Suprapubic skin (tissue), 4 donors: ENCODE results near the gene TSC22D1. TPM values are rescaled to one million over a fixed set of nuclear protein-coding genes. Genes with fewer than 3 reads are reported as not detected.

Experiments used
- DNase-seq, 2 donors: peaks; one replicate each; pipeline ENCODE4 v3.0.0-alpha.2; 2019; ENCODE audit warnings: low spot score in 2 of 2
- H3K27ac ChIP-seq: fragments of 200-600 bp; sonication (generic); one replicate; pipeline ENCODE4 v1.5.1; 2019
- H3K27me3 ChIP-seq: fragments of 200-600 bp; sonication (generic); one replicate; pipeline ENCODE4 v1.5.1; 2019
- H3K36me3 ChIP-seq: fragments of 200-600 bp; sonication (generic); one replicate; pipeline ENCODE4 v1.5.1; 2019
- H3K4me1 ChIP-seq: fragments of 200-600 bp; sonication (generic); one replicate; pipeline ENCODE4 v1.5.1; 2019
- H3K4me3 ChIP-seq: fragments of 200-600 bp; sonication (generic); one replicate; pipeline ENCODE4 v1.5.1; 2019; ENCODE audit warnings: mild to moderate bottlenecking
- H3K9me3 ChIP-seq: fragments of 200-600 bp; sonication (generic); one replicate; pipeline ENCODE4 v1.5.1; 2019
- EP300 ChIP-seq: sonication (generic); formaldehyde crosslinking; IDR thresholded peaks from one replicate; pipeline ENCODE4 v1.6.1; 2017; ENCODE audit warnings: antibody characterized with exemption
- POLR2A ChIP-seq, 2 donors: fragments of 450-650 bp; IDR thresholded peaks; one replicate each; pipeline ENCODE4 v1.6.1; 2017; ENCODE audit warnings: antibody characterized with exemption in 2 of 2, mild to moderate bottlenecking in 2 of 2, moderate library complexity in 2 of 2
- POLR2AphosphoS5 ChIP-seq, 3 donors: sonication (generic); formaldehyde crosslinking; IDR thresholded peaks; one replicate each; pipeline ENCODE4 v1.6.1; 2017; ENCODE audit warnings: antibody characterized with exemption in 3 of 3
- WGBS: methylation state at CpG from one replicate; pipeline ENCODE4 v1.1.5; 2018; 5-methylcytosine and 5-hydroxymethylcytosine counted together
- total RNA-seq, 4 donors: library from RNA; depleted of rRNA; stranded (reverse); fragments of >200 nt; gene quantifications; one replicate each; pipeline ENCODE4 v1.1.0, GENCODE V29; 2016
- TF ChIP-seq, protein P1 (sequence below), 2 donors: fragments of 200-600 bp in 1 of 2; fragments of 450-650 bp in 1 of 2; sonication (generic) in 1 of 2; IDR thresholded peaks; one replicate each; pipeline ENCODE4 v1.5.1; 2016 to 2019; ENCODE audit warnings: antibody characterized with exemption in 2 of 2, mild to moderate bottlenecking in 1 of 2, moderate library complexity in 1 of 2

The TSC22D1 gene
- total RNA-seq, 4 donors from 2014 or later = 70.3 to 135 (median 92.1) TPM

DNA sequence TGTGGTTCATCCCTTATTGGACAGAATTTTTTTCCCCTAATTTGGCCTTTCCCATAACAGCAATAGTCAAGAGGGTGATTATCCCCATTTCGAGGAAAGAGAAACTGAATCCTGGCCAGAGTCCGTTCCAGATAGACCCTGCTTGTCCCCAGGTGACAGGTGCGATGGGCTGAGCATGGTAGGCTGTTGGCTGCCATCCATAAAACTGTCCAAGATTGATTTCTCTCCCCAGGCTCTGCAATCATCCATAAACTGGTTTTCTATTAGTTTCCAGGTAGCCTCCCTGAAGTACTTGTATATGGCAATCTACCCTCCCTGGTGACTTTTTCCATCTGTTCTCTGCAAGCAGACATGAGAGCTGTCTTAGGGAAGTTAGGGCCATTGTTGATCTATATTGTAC lies 177.1 kb downstream of the TSC22D1 start:
- H3K27me3 ChIP-seq = no peaks in the 10 kb centered on the region
- 84% methylated on average over 3 of the region's 3 CpGs for WGBS
- no peak for DNase-seq
- TF ChIP-seq, protein P1, sequence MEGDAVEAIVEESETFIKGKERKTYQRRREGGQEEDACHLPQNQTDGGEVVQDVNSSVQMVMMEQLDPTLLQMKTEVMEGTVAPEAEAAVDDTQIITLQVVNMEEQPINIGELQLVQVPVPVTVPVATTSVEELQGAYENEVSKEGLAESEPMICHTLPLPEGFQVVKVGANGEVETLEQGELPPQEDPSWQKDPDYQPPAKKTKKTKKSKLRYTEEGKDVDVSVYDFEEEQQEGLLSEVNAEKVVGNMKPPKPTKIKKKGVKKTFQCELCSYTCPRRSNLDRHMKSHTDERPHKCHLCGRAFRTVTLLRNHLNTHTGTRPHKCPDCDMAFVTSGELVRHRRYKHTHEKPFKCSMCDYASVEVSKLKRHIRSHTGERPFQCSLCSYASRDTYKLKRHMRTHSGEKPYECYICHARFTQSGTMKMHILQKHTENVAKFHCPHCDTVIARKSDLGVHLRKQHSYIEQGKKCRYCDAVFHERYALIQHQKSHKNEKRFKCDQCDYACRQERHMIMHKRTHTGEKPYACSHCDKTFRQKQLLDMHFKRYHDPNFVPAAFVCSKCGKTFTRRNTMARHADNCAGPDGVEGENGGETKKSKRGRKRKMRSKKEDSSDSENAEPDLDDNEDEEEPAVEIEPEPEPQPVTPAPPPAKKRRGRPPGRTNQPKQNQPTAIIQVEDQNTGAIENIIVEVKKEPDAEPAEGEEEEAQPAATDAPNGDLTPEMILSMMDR (IDR thresholded peaks at IDR 0.05) = no peak
- no peak for TF ChIP-seq EP300
- no peak for TF ChIP-seq POLR2AphosphoS5 (IDR thresholded peaks at IDR 0.05)
- TF ChIP-seq POLR2A (IDR thresholded peaks at IDR 0.05) = no peak
- no peak overlapping the region for H3K27ac ChIP-seq
- H3K4me3 ChIP-seq = no peak overlapping the region
- no peaks in the 10 kb centered on the region for H3K36me3 ChIP-seq
- H3K4me1 ChIP-seq = peaks cover 15% of the 10 kb centered on the region
- no peaks in the 10 kb centered on the region for H3K9me3 ChIP-seq

DNA sequence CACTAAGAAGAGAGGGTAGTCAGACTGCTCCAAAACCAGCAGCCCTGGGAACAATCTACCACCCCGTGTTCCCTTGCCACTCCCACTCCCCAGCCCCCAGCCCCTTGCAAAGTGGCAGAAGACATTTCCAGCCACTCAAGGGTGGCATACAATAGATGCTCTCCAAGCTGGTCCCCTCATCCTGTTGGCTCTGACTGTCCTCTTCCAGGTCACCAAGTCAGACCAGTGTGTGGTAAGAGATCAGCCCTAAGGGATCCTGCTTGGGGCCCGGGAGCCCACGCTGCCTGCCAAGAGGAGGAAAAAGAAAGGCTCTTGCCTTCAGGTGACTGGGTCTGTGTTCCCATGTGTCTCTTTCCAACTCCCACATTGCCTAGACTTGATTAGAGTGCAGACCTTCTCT lies 177.5 kb downstream of the TSC22D1 start:
- no peak for DNase-seq

DNA sequence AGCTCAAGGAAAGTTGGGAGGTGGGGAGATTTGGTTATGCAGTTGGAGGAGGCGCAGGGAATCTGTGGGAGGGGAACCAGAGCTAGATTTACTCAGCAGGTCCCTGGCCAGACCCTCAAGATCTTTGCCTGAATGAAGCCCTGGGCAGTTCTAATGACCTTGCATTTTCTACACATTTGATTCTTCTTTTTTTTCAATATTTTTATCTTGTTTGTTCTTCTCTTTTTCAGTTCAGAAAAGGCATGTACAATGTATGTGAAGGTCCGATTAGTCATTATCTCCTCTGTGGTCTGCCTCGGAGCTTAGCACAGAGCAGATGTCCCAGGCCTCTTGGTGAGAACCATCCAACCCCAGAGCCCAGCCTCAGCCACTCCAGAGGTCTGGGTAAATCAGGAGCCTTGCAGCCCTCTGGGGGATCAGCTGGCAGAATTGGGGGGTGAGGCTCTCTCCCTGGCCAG lies 178.3 kb downstream of the TSC22D1 start:
- Histone ChIP-seq H3K27me3 (no peaks in the 10 kb centered on the region), H3K36me3 (no peaks in the 10 kb centered on the region), H3K27ac (no peak overlapping the region), H3K4me3 (no peak overlapping the region), H3K9me3 (no peaks in the 10 kb centered on the region), H3K4me1 (peaks cover 6% of the 10 kb centered on the region)
- TF ChIP-seq, protein P1 (IDR thresholded peaks at IDR 0.05) = no peak
- no peak for TF ChIP-seq POLR2A (IDR thresholded peaks at IDR 0.05)
- no peak for TF ChIP-seq EP300
- TF ChIP-seq POLR2AphosphoS5 (IDR thresholded peaks at IDR 0.05) = no peak
- no peak for DNase-seq
- WGBS = 78% methylated on average over 3 of the region's 3 CpGs

More for the DNA sequence above, 177.5 kb downstream of the TSC22D1 start:
- no peaks in the 10 kb centered on the region for H3K9me3 ChIP-seq
- H3K36me3 ChIP-seq = no peaks in the 10 kb centered on the region
- H3K4me1 ChIP-seq = peaks cover 11% of the 10 kb centered on the region
- TF ChIP-seq POLR2AphosphoS5 (IDR thresholded peaks at IDR 0.05) (no peak), EP300 (no peak), POLR2A (IDR thresholded peaks at IDR 0.05) (no peak)
- TF ChIP-seq, protein P1 (IDR thresholded peaks at IDR 0.05) = no peak
- no peak overlapping the region for H3K27ac ChIP-seq
- 62% methylated on average over 2 of the region's 3 CpGs for WGBS
- no peaks in the 10 kb centered on the region for H3K27me3 ChIP-seq
- no peak overlapping the region for H3K4me3 ChIP-seq

DNA sequence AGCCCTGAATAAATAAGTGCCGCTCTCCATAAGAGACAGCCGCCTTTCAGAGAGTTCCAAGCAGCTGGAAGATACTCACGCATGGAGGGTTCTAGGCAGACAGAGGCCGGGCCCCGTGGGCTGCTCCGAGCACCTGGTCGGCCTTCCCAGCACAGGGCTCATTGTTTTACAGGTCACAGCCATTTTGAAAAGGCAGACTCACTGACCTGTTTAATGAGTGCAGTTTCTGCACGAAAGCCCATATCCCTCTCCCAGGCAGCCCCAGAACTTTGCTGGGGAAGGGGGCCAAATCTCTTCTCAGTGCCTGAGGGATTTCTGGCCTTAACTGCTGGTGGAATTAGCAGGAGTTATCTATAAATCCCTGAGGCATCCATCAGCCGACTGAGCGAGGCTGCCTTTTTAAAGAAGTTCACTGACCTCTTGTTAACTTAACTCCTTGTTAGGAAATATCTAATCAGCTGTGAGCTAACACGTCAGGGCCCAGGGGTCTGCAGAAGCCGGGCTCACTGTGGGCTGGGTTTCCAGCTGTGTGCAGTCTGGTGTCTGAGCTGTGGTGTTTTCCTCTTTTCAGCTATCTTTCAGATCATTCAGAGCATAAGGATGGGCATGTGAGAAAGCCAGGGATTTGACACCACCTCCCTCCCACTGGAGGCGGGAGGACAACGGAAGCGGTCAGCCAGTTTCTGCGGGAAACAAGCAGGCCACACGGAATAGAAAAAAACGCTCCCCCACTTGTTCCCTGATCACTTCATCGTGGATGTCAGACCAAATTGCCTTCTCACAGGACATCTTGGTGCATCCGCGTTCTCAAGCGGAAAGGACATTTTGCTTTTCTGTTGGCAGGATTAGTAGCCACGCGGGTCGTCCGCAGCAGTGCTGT lies 179.2 kb downstream of the TSC22D1 start:
- H3K36me3 ChIP-seq = no peaks in the 10 kb centered on the region
- H3K27ac ChIP-seq = no peak overlapping the region
- TF ChIP-seq POLR2AphosphoS5 (IDR thresholded peaks at IDR 0.05) (no peak), EP300 (no peak), POLR2A (IDR thresholded peaks at IDR 0.05) (no peak)
- TF ChIP-seq, protein P1 (IDR thresholded peaks at IDR 0.05) = no peak
- H3K4me3 ChIP-seq = no peak overlapping the region
- 75% methylated on average over 18 of the region's 26 CpGs for WGBS
- H3K27me3 ChIP-seq = no peaks in the 10 kb centered on the region
- no peaks in the 10 kb centered on the region for H3K9me3 ChIP-seq
- no peak for DNase-seq
- no peaks in the 10 kb centered on the region for H3K4me1 ChIP-seq

DNA sequence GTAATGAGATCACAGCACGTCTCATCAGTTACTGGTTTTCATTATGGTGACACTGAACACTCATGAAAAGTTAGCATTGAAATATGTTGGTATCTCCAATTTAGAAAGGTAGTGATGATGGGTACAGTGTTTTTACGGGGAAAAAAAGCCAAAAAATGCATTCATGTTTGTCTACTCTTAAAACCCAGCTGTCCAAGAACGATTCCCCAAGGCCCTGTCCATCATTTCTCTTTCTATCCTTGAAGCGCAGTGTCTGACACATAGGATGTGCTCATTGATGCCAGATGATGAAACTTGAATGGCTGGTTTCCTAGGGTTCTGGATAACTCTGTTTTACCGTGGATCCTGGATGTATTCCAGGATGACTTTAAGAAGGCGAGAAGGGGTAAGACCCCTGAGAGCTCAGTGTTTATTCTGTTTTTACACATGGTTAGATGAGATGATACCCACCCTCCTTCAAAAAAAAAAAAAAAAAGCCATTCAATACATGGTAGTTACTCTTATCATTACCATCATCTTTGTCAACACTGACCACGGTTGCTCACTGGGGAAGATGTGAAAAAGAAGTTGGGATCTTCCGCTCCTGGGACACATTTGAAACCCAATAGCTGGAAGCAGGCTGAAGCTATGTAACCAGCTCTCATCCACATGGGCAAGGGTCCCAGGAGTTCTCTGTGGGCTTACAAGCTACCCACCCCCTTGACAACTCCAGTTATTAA lies 180.0 kb downstream of the TSC22D1 start:
- no peak overlapping the region for H3K27ac ChIP-seq
- no peaks in the 10 kb centered on the region for H3K9me3 ChIP-seq
- 75% methylated on average over 8 of the region's 8 CpGs for WGBS
- TF ChIP-seq, protein P1 (IDR thresholded peaks at IDR 0.05) = no peak
- TF ChIP-seq POLR2A (IDR thresholded peaks at IDR 0.05) = no peak
- TF ChIP-seq EP300 = no peak
- TF ChIP-seq POLR2AphosphoS5 (IDR thresholded peaks at IDR 0.05) = no peak
- no peaks in the 10 kb centered on the region for H3K36me3 ChIP-seq
- H3K4me1 ChIP-seq = no peaks in the 10 kb centered on the region
- H3K27me3 ChIP-seq = no peaks in the 10 kb centered on the region
- no peak overlapping the region for H3K4me3 ChIP-seq
- no peak for DNase-seq
